Stimulated activated CD4-positive, alpha-beta T cell treated with anti-CD3 and anti-CD28 coated beads, TNF-alpha, amount 100 ng/mL, for 1 hour (primary cell): ENCODE measurements around the gene TATDN3.
"Not testable (repeated sequence)": the region's sequence is repeated elsewhere in the genome, so short reads cannot be mapped to it uniquely, and the experiment has no call there.

Experiments used
- DNase-seq, 3 donors: peaks; one replicate each; pipeline ENCODE4 v3.0.0-alpha.2; 2020; ENCODE audit warnings: low read depth in 3 of 3, low spot score in 1 of 3

Gene TATDN3

DNA sequence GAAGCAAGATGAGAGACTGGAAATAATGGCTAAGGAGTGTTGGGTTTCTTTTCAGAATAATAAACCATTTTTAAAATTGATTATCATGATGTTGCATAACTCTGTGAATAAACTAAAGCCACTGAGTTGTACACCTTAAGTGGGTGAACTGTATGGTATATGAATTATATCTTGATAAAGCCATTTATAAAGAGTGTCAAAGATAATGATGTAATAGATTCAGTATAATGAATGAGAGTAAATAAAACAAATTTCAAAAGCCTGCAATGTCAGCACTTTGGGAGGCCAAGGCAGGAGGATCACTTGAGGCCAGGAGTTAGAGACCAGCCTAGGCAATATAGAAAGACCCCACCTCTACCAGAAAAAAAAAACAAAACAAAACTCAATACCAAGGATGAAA, 16.5 kb upstream of the TATDN3 start:
- DNase-seq: no peak

- DNase-seq: no peak
Measured at GRCh38 chr1:212777151-212777550, 14.5 kb upstream of the TATDN3 start.

- DNase-seq: not testable (repeated sequence)
Measured at GRCh38 chr1:212779086-212779485, 12.6 kb upstream of the TATDN3 start.

DNA sequence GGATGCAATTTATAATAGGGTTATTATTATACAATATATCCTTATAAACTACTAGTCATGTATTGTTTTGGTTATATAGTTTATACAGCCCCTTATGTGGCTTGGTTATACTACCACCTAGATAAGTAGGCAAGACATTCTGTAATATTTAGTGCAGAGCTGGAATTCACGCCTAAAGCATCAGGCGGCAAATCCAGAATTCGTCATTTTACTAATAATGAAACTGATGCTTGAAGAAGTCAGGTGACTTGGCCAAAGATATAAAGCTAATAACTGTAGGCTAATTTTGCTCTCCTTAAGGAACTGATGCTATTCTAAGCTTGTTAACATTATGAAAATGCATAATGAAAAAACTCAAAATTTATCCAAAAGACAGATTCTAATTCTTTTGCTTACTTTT, 10.9 kb upstream of the TATDN3 start:
- DNase-seq: no peak

- no peak for DNase-seq
Measured at GRCh38 chr1:212781225-212781624, 10.5 kb upstream of the TATDN3 start.

DNA sequence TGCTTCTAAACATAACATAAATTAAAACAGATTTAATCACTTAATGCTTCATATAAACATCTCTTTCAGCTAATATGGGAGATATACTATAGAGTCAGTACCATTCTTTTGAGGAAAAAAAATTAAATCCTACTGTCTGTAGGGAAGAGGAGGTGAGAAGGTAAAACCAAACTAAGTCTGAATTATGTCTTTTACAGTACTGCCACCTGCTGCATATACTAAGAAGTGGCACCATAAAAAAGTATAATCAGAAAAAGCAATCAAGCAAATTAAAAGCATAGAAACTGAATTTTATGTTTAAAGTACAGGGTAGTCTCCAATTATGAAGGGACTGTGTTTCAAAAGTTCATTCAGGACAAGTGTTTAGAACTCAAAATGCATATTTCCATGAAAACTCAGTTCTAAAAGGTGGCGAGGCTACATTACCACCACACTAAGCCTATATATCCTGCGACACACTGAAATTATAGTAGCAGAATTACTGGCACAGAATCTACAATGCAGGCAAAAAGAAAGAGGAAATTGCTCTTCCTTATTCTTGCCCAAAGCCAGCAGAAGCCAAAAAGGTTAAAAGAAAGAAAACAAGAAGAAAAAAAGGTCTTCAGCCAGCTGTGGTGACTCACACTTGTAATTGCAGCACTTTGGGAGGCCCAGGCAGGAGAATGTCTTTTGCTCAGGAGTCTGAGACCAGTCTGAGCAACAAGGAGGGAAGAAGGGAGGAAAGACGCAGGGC, 9.1 kb upstream of the TATDN3 start:
- DNase-seq: no peak

- no peak for DNase-seq
Measured at GRCh38 chr1:212783976-212784375, 7.7 kb upstream of the TATDN3 start.

- DNase-seq: no peak
Measured at GRCh38 chr1:212785871-212786270, 5.8 kb upstream of the TATDN3 start.

DNA sequence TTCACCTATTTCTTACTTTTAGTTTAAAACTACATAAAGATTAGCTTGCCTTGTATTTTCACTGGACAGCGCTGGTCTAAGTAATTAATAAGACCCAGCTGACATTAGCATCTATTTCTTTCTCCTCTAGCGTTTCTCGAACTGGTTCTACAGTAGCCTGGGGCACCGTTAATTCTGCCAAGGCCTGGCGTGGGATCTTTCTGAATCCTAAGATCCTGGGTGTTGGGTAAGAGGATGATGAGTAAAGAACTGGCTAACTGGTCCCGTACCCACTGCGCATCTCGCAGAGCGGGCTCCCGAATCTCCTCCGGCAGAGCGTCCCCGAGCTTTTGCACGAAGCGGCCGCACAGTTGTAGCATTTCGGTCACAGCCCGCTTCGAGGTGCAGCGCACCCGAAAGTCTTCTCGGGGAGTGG, 426 bp upstream of the TATDN3 start:
- DNase-seq: no peak

DNA sequence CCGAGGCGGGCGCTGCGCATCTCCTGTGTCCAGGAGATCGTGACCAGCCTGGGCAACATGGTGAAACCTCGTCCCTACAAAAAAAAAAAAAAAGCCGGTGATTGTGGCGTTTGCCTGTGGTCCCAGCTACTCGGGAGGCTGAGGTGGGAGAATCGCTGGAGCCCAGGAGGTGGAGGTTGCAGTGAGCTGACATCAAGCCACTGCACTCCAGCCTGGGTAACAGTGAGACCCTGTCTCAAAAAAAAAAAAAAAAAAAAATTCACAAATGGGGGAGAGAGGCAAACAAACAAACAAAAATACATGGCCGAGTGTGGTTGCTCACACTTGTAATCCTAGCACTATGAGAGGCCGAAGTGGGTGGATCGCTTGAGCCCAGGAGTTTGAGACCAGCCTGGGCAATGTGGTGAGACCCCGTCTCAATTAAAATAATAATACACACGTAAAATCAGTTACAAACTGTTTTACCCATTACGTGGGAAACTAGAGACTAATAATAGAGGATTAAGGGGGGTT, 758 bp downstream of the TATDN3 start:
- no peak for DNase-seq

DNA sequence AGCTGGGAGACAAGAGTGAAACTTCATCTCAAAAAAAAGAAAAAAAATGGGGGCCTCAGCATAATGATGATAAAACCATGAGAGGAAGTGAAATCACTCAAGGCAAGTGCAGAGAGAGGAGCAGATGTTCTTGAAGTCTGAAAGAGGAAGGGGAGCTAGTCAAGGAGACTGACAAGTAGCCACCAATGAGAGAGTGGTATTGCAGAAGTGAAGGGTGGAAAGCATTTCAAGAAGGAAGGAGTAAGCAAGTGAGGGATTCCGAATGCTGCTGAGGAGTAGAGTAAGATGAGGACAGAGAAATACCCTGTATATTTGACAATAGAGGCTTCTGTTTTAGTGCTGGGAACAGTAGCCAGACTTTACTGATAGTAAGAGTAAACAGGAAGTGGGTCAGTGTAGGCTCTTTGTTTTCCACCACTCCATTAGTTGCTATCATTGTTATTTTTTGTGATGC, 2.9 kb downstream of the TATDN3 start:
- DNase-seq: no peak

GRCh38 chr1:212797681-212798080, 6.0 kb downstream of the TATDN3 start:
- no peak for DNase-seq

- no peak for DNase-seq
Measured at GRCh38 chr1:212805767-212806166, 14.1 kb downstream of the TATDN3 start.

GRCh38 chr1:212814537-212815334, 23.0 kb downstream of the TATDN3 start:
- DNase-seq: no peak

GRCh38 chr1:212816567-212817278, 25.0 kb downstream of the TATDN3 start:
- no peak for DNase-seq

DNA sequence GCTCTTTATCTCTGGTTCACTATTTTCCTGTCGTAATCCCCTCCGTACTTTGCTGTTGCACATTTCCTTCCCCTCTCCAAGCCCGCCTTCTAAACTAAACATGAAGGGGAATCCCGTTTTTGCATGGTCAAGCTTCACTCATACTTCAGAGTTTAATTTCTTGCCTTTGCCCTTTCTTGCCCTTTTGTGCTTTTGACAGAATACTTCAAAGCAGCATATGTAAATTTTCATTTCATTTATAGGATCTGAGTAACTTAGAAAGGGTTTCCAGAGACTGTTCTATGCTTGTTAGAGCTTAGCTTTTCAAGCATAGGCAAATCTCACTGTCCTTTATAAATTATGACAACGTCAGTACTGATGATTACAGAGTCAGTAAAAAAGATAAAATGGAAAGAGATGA, 28.0 kb downstream of the TATDN3 start:
- DNase-seq: no peak

GRCh38 chr1:212820969-212821368, 29.3 kb downstream of the TATDN3 start:
- no peak for DNase-seq

GRCh38 chr1:212822956-212823355, 31.3 kb downstream of the TATDN3 start:
- DNase-seq: no peak

DNA sequence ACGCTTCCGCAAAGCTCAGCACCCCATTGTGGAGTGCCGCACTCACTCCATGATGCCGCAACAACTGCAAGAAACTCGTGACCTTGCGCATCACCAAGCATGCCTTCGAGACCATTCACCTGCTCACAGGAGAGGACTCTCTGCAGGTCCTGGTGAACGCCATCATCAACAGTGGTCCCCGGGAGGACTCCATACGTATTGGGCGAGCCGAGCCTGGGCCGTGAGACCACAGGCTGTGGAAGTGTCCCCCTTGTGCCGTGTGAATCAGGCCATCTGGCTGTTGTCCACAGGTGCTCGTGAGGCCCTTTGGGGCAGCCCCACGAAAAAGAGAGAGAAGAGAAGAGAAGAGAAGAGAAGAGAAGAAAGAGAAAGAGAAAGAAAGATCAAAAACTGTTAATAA, 32.5 kb downstream of the TATDN3 start:
- DNase-seq: no peak

GRCh38 chr1:212825798-212826452, 34.2 kb downstream of the TATDN3 start:
- DNase-seq: no peak

DNA sequence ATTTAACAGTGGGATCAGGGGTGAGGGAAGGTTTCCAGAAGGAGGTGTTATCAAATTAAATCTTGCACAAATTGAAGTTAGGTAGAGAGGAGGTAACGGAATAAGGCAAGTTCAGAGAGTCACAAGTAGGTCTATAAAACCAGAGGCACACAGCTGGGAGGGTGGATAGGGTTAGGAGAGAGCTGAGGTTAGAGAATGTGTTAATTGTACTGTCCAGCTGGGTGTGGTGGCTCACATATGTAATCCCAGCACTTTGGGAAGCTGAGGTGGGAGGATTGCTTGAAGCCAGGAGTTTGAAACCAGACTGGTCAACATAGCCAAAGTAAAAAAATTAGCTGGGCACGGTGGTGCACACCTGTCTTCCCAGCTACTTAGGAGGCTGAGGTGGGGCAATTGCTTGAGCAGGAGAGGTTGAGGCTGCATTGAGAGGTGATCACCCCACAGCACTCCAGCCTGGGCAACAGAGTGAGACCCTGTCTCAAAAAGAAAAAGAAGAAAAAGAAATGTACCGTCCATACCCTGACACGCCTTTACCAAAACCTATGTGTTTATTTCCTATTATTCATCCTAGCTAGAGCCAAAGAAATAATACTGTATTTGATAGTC, 35.6 kb downstream of the TATDN3 start:
- no peak for DNase-seq
